ENCODE data around the gene NSF. TPM values are rescaled to one million over a fixed set of nuclear protein-coding genes. Genes with fewer than 3 reads are reported as not detected.

Gene NSF
- total RNA-seq, 4 donors from 2014 or later: 24.5 to 80.0 (median 44.6) TPM

GRCh38 chr17:46805771-46806170 lies 215.3 kb downstream of the NSF start:
- Histone ChIP-seq H3K27me3 (no peaks in the 10 kb centered on the region), H3K4me1 (no peaks in the 10 kb centered on the region), H3K4me3 (no peak overlapping the region), H3K9me3 (no peaks in the 10 kb centered on the region), H3K27ac (no peak overlapping the region), H3K36me3 (no peaks in the 10 kb centered on the region)
- no peak for DNase-seq
- TF ChIP-seq CTCF (IDR thresholded peaks at IDR 0.05) (no peak), POLR2A (IDR thresholded peaks at IDR 0.05) (no peak)

Other genes starting within 250 kb of the NSF start
- gene ARL17B, start 228.9 kb upstream of the NSF start, total RNA-seq: 10 to 100 TPM in 2 of 4 donors, 1 to 10 TPM in 2; 2.5 to 20.1 (median 8.2) TPM
- gene LRRC37A2, start 78.2 kb upstream of the NSF start, total RNA-seq: 10 to 100 TPM; 17.5 to 48.7 (median 23.5) TPM
- gene ARL17A, start 11.0 kb upstream of the NSF start, total RNA-seq: 10 to 100 TPM in 3 of 4 donors, 1 to 10 TPM in 1; 8.2 to 15.0 (median 11.5) TPM
- 10 to 100 TPM in 1 of 4 donors, 1 to 10 TPM in 2, under 1 TPM in 1; 0.83 to 10.1 (median 6.5) TPM for gene WNT3, start 228.0 kb downstream of the NSF start, total RNA-seq

Measured in Peyer's patch (tissue), 4 donors.